ENCODE measurements around the gene PPP2R5C.

The PPP2R5C gene

GRCh38 chr14:101757064-101757838, 4.3 kb upstream of the PPP2R5C start (continued):
- TF ChIP-seq, protein P1, sequence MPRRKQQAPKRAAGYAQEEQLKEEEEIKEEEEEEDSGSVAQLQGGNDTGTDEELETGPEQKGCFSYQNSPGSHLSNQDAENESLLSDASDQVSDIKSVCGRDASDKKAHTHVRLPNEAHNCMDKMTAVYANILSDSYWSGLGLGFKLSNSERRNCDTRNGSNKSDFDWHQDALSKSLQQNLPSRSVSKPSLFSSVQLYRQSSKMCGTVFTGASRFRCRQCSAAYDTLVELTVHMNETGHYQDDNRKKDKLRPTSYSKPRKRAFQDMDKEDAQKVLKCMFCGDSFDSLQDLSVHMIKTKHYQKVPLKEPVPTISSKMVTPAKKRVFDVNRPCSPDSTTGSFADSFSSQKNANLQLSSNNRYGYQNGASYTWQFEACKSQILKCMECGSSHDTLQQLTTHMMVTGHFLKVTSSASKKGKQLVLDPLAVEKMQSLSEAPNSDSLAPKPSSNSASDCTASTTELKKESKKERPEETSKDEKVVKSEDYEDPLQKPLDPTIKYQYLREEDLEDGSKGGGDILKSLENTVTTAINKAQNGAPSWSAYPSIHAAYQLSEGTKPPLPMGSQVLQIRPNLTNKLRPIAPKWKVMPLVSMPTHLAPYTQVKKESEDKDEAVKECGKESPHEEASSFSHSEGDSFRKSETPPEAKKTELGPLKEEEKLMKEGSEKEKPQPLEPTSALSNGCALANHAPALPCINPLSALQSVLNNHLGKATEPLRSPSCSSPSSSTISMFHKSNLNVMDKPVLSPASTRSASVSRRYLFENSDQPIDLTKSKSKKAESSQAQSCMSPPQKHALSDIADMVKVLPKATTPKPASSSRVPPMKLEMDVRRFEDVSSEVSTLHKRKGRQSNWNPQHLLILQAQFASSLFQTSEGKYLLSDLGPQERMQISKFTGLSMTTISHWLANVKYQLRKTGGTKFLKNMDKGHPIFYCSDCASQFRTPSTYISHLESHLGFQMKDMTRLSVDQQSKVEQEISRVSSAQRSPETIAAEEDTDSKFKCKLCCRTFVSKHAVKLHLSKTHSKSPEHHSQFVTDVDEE (CRISPR knock-in tag; IDR thresholded peaks at IDR 0.05): no peak
- TF ChIP-seq ISL1 (CRISPR knock-in tag; IDR thresholded peaks at IDR 0.05): no peak

DNA sequence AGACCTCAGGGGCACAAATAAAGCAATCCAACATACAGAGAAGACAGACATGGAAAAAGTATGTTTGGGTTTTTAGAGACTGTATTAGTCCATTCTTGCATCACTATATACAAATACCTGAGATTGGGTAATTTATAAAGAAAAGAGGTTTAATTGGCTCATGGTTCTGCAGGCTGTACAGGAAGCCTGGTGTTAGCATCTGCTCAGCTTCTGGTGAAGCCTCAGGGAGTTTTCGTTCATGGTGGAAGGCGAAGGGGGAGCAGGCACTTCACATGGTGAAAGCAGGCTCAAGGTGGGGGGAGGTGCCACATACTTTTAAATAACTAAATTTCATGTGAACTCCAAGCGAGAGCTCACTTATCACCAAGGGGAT, 3.7 kb upstream of the PPP2R5C start:
- no peak for ATAC-seq
- TF ChIP-seq GLIS3 (CRISPR knock-in tag; IDR thresholded peaks at IDR 0.05) (no peak), SNAI2 (CRISPR knock-in tag; IDR thresholded peaks at IDR 0.05) (no peak), ARNTL (CRISPR knock-in tag; IDR thresholded peaks at IDR 0.05; ENCODE audit: borderline replicate concordance, low read depth) (no peak), ZNF70 (CRISPR knock-in tag; IDR thresholded peaks at IDR 0.05) (no peak), ESRRG (CRISPR knock-in tag; IDR thresholded peaks at IDR 0.05) (no peak), TOX (CRISPR knock-in tag; IDR thresholded peaks at IDR 0.05; ENCODE audit: borderline replicate concordance) (no peak), ZFP3 (CRISPR knock-in tag; IDR thresholded peaks at IDR 0.05) (no peak), ZFP30 (CRISPR knock-in tag; IDR thresholded peaks at IDR 0.05) (no peak), ZNF565 (CRISPR knock-in tag; conservative IDR thresholded peaks at IDR 0.05; ENCODE audit: low read depth) (no peak), RARB (CRISPR knock-in tag; IDR thresholded peaks at IDR 0.05) (no peak), CSDC2 (CRISPR knock-in tag; IDR thresholded peaks at IDR 0.05) (no peak), CREB5 (CRISPR knock-in tag; IDR thresholded peaks at IDR 0.05; ENCODE audit: low read depth) (no peak), ZC3H10 (CRISPR knock-in tag; IDR thresholded peaks at IDR 0.05) (no peak), ZNF8 (CRISPR knock-in tag; IDR thresholded peaks at IDR 0.05) (no peak)
- TF ChIP-seq, protein P2, sequence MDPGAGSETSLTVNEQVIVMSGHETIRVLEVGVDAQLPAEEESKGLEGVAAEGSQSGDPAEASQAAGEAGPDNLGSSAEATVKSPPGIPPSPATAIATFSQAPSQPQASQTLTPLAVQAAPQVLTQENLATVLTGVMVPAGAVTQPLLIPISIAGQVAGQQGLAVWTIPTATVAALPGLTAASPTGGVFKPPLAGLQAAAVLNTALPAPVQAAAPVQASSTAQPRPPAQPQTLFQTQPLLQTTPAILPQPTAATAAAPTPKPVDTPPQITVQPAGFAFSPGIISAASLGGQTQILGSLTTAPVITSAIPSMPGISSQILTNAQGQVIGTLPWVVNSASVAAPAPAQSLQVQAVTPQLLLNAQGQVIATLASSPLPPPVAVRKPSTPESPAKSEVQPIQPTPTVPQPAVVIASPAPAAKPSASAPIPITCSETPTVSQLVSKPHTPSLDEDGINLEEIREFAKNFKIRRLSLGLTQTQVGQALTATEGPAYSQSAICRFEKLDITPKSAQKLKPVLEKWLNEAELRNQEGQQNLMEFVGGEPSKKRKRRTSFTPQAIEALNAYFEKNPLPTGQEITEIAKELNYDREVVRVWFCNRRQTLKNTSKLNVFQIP (CRISPR knock-in tag; IDR thresholded peaks at IDR 0.05; ENCODE audit: borderline replicate concordance, low read depth): no peak
- TF ChIP-seq, protein P1 (CRISPR knock-in tag; IDR thresholded peaks at IDR 0.05): no peak
- TF ChIP-seq, protein P3, sequence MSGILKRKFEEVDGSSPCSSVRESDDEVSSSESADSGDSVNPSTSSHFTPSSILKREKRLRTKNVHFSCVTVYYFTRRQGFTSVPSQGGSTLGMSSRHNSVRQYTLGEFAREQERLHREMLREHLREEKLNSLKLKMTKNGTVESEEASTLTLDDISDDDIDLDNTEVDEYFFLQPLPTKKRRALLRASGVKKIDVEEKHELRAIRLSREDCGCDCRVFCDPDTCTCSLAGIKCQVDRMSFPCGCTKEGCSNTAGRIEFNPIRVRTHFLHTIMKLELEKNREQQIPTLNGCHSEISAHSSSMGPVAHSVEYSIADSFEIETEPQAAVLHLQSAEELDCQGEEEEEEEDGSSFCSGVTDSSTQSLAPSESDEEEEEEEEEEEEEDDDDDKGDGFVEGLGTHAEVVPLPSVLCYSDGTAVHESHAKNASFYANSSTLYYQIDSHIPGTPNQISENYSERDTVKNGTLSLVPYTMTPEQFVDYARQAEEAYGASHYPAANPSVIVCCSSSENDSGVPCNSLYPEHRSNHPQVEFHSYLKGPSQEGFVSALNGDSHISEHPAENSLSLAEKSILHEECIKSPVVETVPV (CRISPR knock-in tag; IDR thresholded peaks at IDR 0.05): no peak

GRCh38 chr14:101758913-101759593, 2.5 kb upstream of the PPP2R5C start:
- ATAC-seq: no peak
- no peak for TF ChIP-seq ARNTL (CRISPR knock-in tag; IDR thresholded peaks at IDR 0.05; ENCODE audit: borderline replicate concordance, low read depth)
- no peak for TF ChIP-seq PPARA (CRISPR knock-in tag; IDR thresholded peaks at IDR 0.05; ENCODE audit: borderline replicate concordance)
- no peak for TF ChIP-seq ZNF8 (CRISPR knock-in tag; IDR thresholded peaks at IDR 0.05)
- TF ChIP-seq CSDC2 (CRISPR knock-in tag; IDR thresholded peaks at IDR 0.05): no peak
- TF ChIP-seq, protein P2 (CRISPR knock-in tag; IDR thresholded peaks at IDR 0.05; ENCODE audit: borderline replicate concordance, low read depth): no peak
- TF ChIP-seq ZC3H10 (CRISPR knock-in tag; IDR thresholded peaks at IDR 0.05): no peak
- TF ChIP-seq PATZ1 (CRISPR knock-in tag; IDR thresholded peaks at IDR 0.05; ENCODE audit: borderline replicate concordance): no peak

Data from SK-N-SH treated with all-trans-retinoic acid at 6 μM for 48 hours (cell line).